OCI-LY3 (cell line): ENCODE data around the gene BCL11A.

Experiments used
- CTCF ChIP-seq: fragments of 200-600, 300-600 bp; sonication (generic); IDR thresholded peaks from 2 replicates; pipeline ENCODE4 v1.5.1; 2014; ENCODE audit warnings: antibody characterized with exemption, low read length, low read depth
- EZH2phosphoT487 ChIP-seq: fragments of 200-600 bp; shearing (Covaris generic); IDR thresholded peaks from 2 replicates; pipeline ENCODE4 v1.6.1; 2018; ENCODE audit warnings: antibody characterized with exemption, mixed run types, low read depth

GRCh38 chr2:60413814-60414168 lies 139.7 kb downstream of the BCL11A start:
- no peak for TF ChIP-seq CTCF
- no peak for TF ChIP-seq EZH2phosphoT487
